Natural killer cell (primary cell): ENCODE results near the gene RIMKLB. TPM values are rescaled to one million over a fixed set of nuclear protein-coding genes. Genes with fewer than 3 reads are reported as not detected.

ENCODE experiments used
- ATAC-seq, 3 donors: fragments of 150-1000 bp in 2 of 3; fragments of 200-7000 bp in 1 of 3; cut with Tn5 transposase; 1 replicate in 1 of 3; 2 replicates in 2 of 3; pipeline ENCODE4 v1.10.0; 2021; ENCODE audit warnings: mild to moderate bottlenecking in 2 of 3, moderate library complexity in 2 of 3
- DNase-seq, 2 donors: peaks; one replicate each; pipeline versions ENCODE4 v3.0.0 to v3.0.0-alpha.2; 2013 to 2021; ENCODE audit warnings: mixed read lengths in 1 of 2
- H3K27ac ChIP-seq: one replicate; pipeline ENCODE4 v1.5.1; 2013; ENCODE audit warnings: mild to moderate bottlenecking, low read length
- H3K27me3 ChIP-seq: one replicate; pipeline ENCODE4 v1.6.1; 2013; ENCODE audit warnings: low read length; ENCODE audit not compliant: control insufficient read depth, insufficient read depth
- H3K36me3 ChIP-seq: one replicate; pipeline ENCODE4 v1.6.1; 2013; ENCODE audit warnings: low read length; ENCODE audit not compliant: control insufficient read depth, insufficient read depth
- H3K4me1 ChIP-seq: one replicate; pipeline ENCODE4 v1.6.1; 2013; ENCODE audit warnings: low read length; ENCODE audit not compliant: control insufficient read depth, insufficient read depth
- H3K4me3 ChIP-seq: one replicate; pipeline ENCODE4 v1.5.1; 2013; ENCODE audit warnings: low read length
- H3K9me3 ChIP-seq: one replicate; pipeline ENCODE4 v1.6.1; 2013; ENCODE audit warnings: low read length; ENCODE audit not compliant: control insufficient read depth, insufficient read depth
- H3K27ac Mint-ChIP-seq, 2 donors: one replicate each; pipeline ENCODE4 v1.8.0; 2022; ENCODE audit warnings: mild to moderate bottlenecking in 2 of 2, mixed read lengths in 2 of 2, moderate library complexity in 1 of 2
- H3K27me3 Mint-ChIP-seq, 2 donors: one replicate each; pipeline ENCODE4 v1.8.0; 2022; ENCODE audit warnings: low read depth in 2 of 2, mixed read lengths in 2 of 2
- H3K36me3 Mint-ChIP-seq: one replicate; pipeline ENCODE4 v1.8.0; 2022; ENCODE audit warnings: mixed read lengths
- H3K4me1 Mint-ChIP-seq, 2 donors: one replicate each; pipeline ENCODE4 v1.8.0; 2022; ENCODE audit warnings: mixed read lengths in 2 of 2
- H3K4me3 Mint-ChIP-seq: one replicate; pipeline ENCODE4 v1.8.0; 2022; ENCODE audit warnings: mild to moderate bottlenecking, moderate library complexity, mixed read lengths
- H3K9me3 Mint-ChIP-seq, 2 donors: one replicate each; pipeline ENCODE4 v1.8.0; 2022; ENCODE audit warnings: mixed read lengths in 2 of 2
- CTCF ChIP-seq: fragments of 200-600 bp; IDR thresholded peaks from one replicate; pipeline ENCODE4 v1.8.0; 2022; ENCODE audit warnings: antibody characterized with exemption
- WGBS: methylation state at CpG from one replicate; pipeline ENCODE4 v1.1.7; 2013; ENCODE audit warnings: missing lambda C conversion rate; ENCODE audit not compliant: insufficient coverage; 5-methylcytosine and 5-hydroxymethylcytosine counted together
- intact Hi-C: fragments of 100-400 bp; cut with micrococcal nuclease; formaldehyde crosslinking; loops from one replicate; pipeline ENCODE4 v1.14.2; 2022
- total RNA-seq, 4 donors: library from RNA; stranded (reverse); fragments of 120-200 nt in 1 of 4; gene quantifications; one replicate each; pipeline versions ENCODE4 v1.2.3 to v1.2.4, GENCODE V29; 2013 to 2022

RIMKLB gene
- total RNA-seq, 3 donors from 2014 or later (not counting 1 experiment from before 2014, with no cell fraction given): 13.7 to 16.3 (median 15.4) TPM

DNA sequence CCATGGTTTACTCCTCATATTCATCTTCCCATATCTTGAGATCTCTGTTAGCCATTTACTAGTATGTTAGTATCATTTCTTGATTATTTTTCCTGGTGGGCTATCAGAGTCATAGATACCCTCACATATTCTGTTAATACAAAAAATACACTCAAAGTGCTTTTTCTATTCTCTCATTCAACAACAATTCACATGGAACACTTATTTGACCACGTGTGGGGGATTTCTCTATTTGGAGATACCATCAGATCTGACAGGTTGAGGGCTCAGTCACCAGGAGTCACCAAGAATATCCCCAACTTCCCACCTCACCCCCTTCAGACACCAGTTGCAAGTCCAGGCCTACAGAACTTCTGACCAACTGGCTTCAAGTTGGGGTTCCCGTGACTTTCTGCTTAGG, 72.7 kb downstream of the RIMKLB start:
- Histone ChIP-seq H3K9me3 (no peaks in the 10 kb centered on the region), H3K4me3 (no peak overlapping the region), H3K36me3 (peaks cover 3% of the 10 kb centered on the region), H3K27ac (no peak overlapping the region), H3K4me1 (no peaks in the 10 kb centered on the region), H3K27me3 (no peaks in the 10 kb centered on the region)
- Mint-ChIP-seq H3K4me3 (no peak overlapping the region), H3K27ac (no peak overlapping the region), H3K9me3 (no peaks in the 10 kb centered on the region), H3K4me1 (peaks cover 0 to 4% of the 10 kb centered on the region in 2 donors), H3K27me3 (no peaks in the 10 kb centered on the region), H3K36me3 (no peaks in the 10 kb centered on the region)
- WGBS: 89% methylated on average over 1 of the region's 2 CpGs
- ATAC-seq (no peak), DNase-seq (no peak)
- intact Hi-C loops: no loop called here
- TF ChIP-seq CTCF: no peak

DNA sequence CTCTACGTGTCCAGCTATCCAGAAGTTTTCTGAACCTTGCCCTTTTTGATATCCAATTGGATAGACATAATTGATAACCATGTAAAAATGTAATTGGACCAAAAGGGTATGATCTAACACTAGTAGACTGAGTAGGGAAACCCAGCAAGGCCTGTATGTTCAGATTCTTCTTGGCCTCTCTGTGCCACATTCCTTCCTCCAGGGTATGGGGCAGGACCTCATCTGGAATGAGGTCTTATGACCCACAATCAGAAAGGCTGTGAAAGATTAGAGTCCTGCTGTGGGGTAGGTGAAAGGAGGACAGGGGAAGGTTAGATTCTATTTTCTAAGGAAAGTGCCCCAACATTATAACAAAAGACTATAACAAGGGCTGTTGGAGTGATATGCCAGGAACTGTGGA, 73.3 kb downstream of the RIMKLB start:
- H3K4me3 Mint-ChIP-seq: no peak overlapping the region
- H3K36me3 Mint-ChIP-seq: no peaks in the 10 kb centered on the region
- no peak for TF ChIP-seq CTCF
- H3K36me3 ChIP-seq: peaks cover 3% of the 10 kb centered on the region
- no peak overlapping the region for H3K4me3 ChIP-seq
- H3K4me1 ChIP-seq: no peaks in the 10 kb centered on the region
- no peaks in the 10 kb centered on the region for H3K27me3 ChIP-seq
- ATAC-seq (no peak), DNase-seq (no peak)
- intact Hi-C loops: no loop called here
- H3K4me1 Mint-ChIP-seq: peaks cover 0 to 4% of the 10 kb centered on the region in 2 donors
- H3K27me3 Mint-ChIP-seq: no peaks in the 10 kb centered on the region
- no peak overlapping the region for H3K27ac ChIP-seq
- H3K9me3 ChIP-seq: no peaks in the 10 kb centered on the region
- no peak overlapping the region for H3K27ac Mint-ChIP-seq
- 100% methylated on average over 1 of the region's 1 CpG for WGBS
- no peaks in the 10 kb centered on the region for H3K9me3 Mint-ChIP-seq

GRCh38 chr12:8773461-8773860, 75.7 kb downstream of the RIMKLB start:
- H3K27ac Mint-ChIP-seq: no peak overlapping the region
- no peaks in the 10 kb centered on the region for H3K9me3 Mint-ChIP-seq
- no peaks in the 10 kb centered on the region for H3K27me3 Mint-ChIP-seq
- no peaks in the 10 kb centered on the region for H3K4me1 Mint-ChIP-seq
- no peaks in the 10 kb centered on the region for H3K27me3 ChIP-seq
- no peak overlapping the region for H3K4me3 Mint-ChIP-seq
- no peaks in the 10 kb centered on the region for H3K36me3 Mint-ChIP-seq
- H3K4me1 ChIP-seq: no peaks in the 10 kb centered on the region
- no peak overlapping the region for H3K27ac ChIP-seq
- no peak for TF ChIP-seq CTCF
- H3K9me3 ChIP-seq: no peaks in the 10 kb centered on the region
- H3K36me3 ChIP-seq: peaks cover 3% of the 10 kb centered on the region
- 94% methylated on average over 10 of the region's 10 CpGs for WGBS
- intact Hi-C loops: no loop called here
- H3K4me3 ChIP-seq: no peak overlapping the region
- ATAC-seq: no peak
- DNase-seq: no peak

DNA sequence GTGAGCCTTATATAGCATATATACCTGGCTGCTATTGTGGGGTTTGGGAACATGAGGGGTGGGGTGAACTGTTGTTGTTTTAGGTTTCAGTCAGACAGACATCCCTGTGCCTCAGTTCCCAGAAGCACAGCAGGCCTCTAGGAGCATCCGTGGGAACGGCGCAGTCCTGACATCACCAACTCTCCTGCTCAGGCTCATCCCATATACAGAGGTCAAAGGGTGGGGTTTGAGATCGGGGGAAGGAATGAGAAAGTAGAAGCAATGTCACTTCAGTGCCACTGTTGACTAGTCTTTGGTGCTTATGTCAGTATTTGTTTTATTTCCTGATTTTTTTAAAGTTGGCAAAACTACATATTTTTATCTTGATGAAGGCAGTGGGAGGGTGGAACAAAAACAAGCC, 81.5 kb downstream of the RIMKLB start:
- H3K4me3 ChIP-seq: no peak overlapping the region
- H3K27ac ChIP-seq: no peak overlapping the region
- no peaks in the 10 kb centered on the region for H3K27me3 Mint-ChIP-seq
- no peaks in the 10 kb centered on the region for H3K9me3 Mint-ChIP-seq
- no peaks in the 10 kb centered on the region for H3K4me1 ChIP-seq
- H3K9me3 ChIP-seq: no peaks in the 10 kb centered on the region
- 100% methylated on average over 1 of the region's 4 CpGs for WGBS
- H3K36me3 ChIP-seq: no peaks in the 10 kb centered on the region
- intact Hi-C loops: no loop called here
- no peak overlapping the region for H3K27ac Mint-ChIP-seq
- H3K27me3 ChIP-seq: no peaks in the 10 kb centered on the region
- no peak overlapping the region for H3K4me3 Mint-ChIP-seq
- ATAC-seq (no peak), DNase-seq (no peak)
- H3K4me1 Mint-ChIP-seq: no peaks in the 10 kb centered on the region
- H3K36me3 Mint-ChIP-seq: peaks cover 8% of the 10 kb centered on the region
- TF ChIP-seq CTCF: no peak
